Large intestine (tissue), 3 donors: ENCODE results near the gene CAPG. TPM values are rescaled to one million over a fixed set of nuclear protein-coding genes. Genes with fewer than 3 reads are reported as not detected.

Experiments
- DNase-seq, 2 donors: peaks; one replicate each; pipeline versions ENCODE4 v3.0.0 to v3.0.0-alpha.2; 2013
- H3K27ac ChIP-seq: one replicate; pipeline ENCODE4 v1.5.1; 2013; ENCODE audit warnings: low read length
- H3K27me3 ChIP-seq: 2 replicates; pipeline ENCODE4 v1.6.1; 2013; ENCODE audit warnings: low read length; ENCODE audit not compliant: control insufficient read depth, insufficient read depth
- H3K36me3 ChIP-seq: 2 replicates; pipeline ENCODE4 v1.6.1; 2013; ENCODE audit warnings: low read length; ENCODE audit not compliant: control insufficient read depth, insufficient read depth
- H3K4me1 ChIP-seq: one replicate; pipeline ENCODE4 v1.6.1; 2013; ENCODE audit warnings: low read length; ENCODE audit not compliant: control insufficient read depth, insufficient read depth
- H3K4me3 ChIP-seq: one replicate; pipeline ENCODE4 v1.5.1; 2013; ENCODE audit warnings: low read length
- H3K9me3 ChIP-seq: one replicate; pipeline ENCODE4 v1.6.1; 2013; ENCODE audit warnings: mild to moderate bottlenecking, low read depth, low read length, moderate library complexity; ENCODE audit not compliant: control insufficient read depth
- WGBS: methylation state at CpG from one replicate; pipeline ENCODE4 v1.1.5; 2013; ENCODE audit warnings: low lambda C conversion rate; ENCODE audit not compliant: insufficient coverage; 5-methylcytosine and 5-hydroxymethylcytosine counted together
- polyA plus RNA-seq: library from polyadenylated mRNA; unstranded; fragments of 120-200 nt; gene quantifications from one replicate; pipeline ENCODE4 v1.2.1, GENCODE V29; 2013

CAPG gene
- polyA plus RNA-seq, 1 donor, result 40.7 TPM

GRCh38 chr2:85430752-85431569 lies 20.8 kb upstream of the CAPG start:
- no CpG with 5 or more reads among the region's 16 CpGs for WGBS
- H3K27ac ChIP-seq, result no peak overlapping the region
- peak in 1 of 2 donors; percentile 36 for DNase-seq

GRCh38 chr2:85429924-85430289 lies 19.7 kb upstream of the CAPG start:
- H3K27ac ChIP-seq, result no peak overlapping the region
- WGBS, result no CpG with 5 or more reads among the region's 2 CpGs
- DNase-seq, result no peak
- H3K36me3 ChIP-seq, result no peaks in the 10 kb centered on the region
- H3K4me1 ChIP-seq, result peaks cover 16% of the 10 kb centered on the region
- H3K27me3 ChIP-seq, result no peaks in the 10 kb centered on the region
- H3K9me3 ChIP-seq, result no peaks in the 10 kb centered on the region
- no peak overlapping the region for H3K4me3 ChIP-seq

More at GRCh38 chr2:85430752-85431569, 20.8 kb upstream of the CAPG start:
- Histone ChIP-seq H3K27me3 (no peaks in the 10 kb centered on the region), H3K4me1 (peaks cover 22% of the 10 kb centered on the region), H3K36me3 (no peaks in the 10 kb centered on the region), H3K4me3 (no peak overlapping the region), H3K9me3 (no peaks in the 10 kb centered on the region)

GRCh38 chr2:85429213-85429923 lies 19.2 kb upstream of the CAPG start:
- Histone ChIP-seq H3K36me3 (no peaks in the 10 kb centered on the region), H3K4me1 (peaks cover 16% of the 10 kb centered on the region), H3K4me3 (no peak overlapping the region), H3K27ac (no peak overlapping the region), H3K27me3 (no peaks in the 10 kb centered on the region), H3K9me3 (no peaks in the 10 kb centered on the region)
- no CpG with 5 or more reads among the region's 12 CpGs for WGBS
- no peak for DNase-seq

GRCh38 chr2:85428343-85428881 lies 18.2 kb upstream of the CAPG start:
- no peaks in the 10 kb centered on the region for H3K27me3 ChIP-seq
- no peaks in the 10 kb centered on the region for H3K9me3 ChIP-seq
- no peak overlapping the region for H3K4me3 ChIP-seq
- DNase-seq, result no peak
- no peaks in the 10 kb centered on the region for H3K36me3 ChIP-seq
- 88% methylated on average over 4 of the region's 7 CpGs for WGBS
- no peak overlapping the region for H3K27ac ChIP-seq
- peaks cover 7% of the 10 kb centered on the region for H3K4me1 ChIP-seq

GRCh38 chr2:85427300-85427835 lies 17.2 kb upstream of the CAPG start:
- Histone ChIP-seq H3K4me3 (no peak overlapping the region), H3K9me3 (no peaks in the 10 kb centered on the region), H3K4me1 (peaks cover 5% of the 10 kb centered on the region), H3K36me3 (no peaks in the 10 kb centered on the region), H3K27ac (no peak overlapping the region), H3K27me3 (no peaks in the 10 kb centered on the region)
- DNase-seq, result no peak
- no CpG with 5 or more reads among the region's 3 CpGs for WGBS

- no CpG with 5 or more reads among the region's 3 CpGs for WGBS
- no peaks in the 10 kb centered on the region for H3K27me3 ChIP-seq
- no peak overlapping the region for H3K27ac ChIP-seq
- H3K4me1 ChIP-seq, result peaks cover 19% of the 10 kb centered on the region
- no peaks in the 10 kb centered on the region for H3K9me3 ChIP-seq
- no peak overlapping the region for H3K4me3 ChIP-seq
- H3K36me3 ChIP-seq, result no peaks in the 10 kb centered on the region
- DNase-seq, result no peak
These were observed 15.4 kb upstream of the CAPG start for GRCh38 chr2:85425588-85425987.

GRCh38 chr2:85423525-85423924 lies 13.4 kb upstream of the CAPG start:
- DNase-seq, result no peak
- WGBS, result no CpG with 5 or more reads among the region's 5 CpGs
- Histone ChIP-seq H3K27ac (no peak overlapping the region), H3K4me1 (peaks cover 36% of the 10 kb centered on the region), H3K27me3 (no peaks in the 10 kb centered on the region), H3K9me3 (no peaks in the 10 kb centered on the region), H3K4me3 (no peak overlapping the region), H3K36me3 (no peaks in the 10 kb centered on the region)

- no peak for DNase-seq
- no peaks in the 10 kb centered on the region for H3K27me3 ChIP-seq
- H3K9me3 ChIP-seq, result peaks cover 3% of the 10 kb centered on the region
- H3K4me3 ChIP-seq, result no peak overlapping the region
- peak overlapping the region; percentile 55 for H3K27ac ChIP-seq
- H3K4me1 ChIP-seq, result peaks cover 36% of the 10 kb centered on the region
- no peaks in the 10 kb centered on the region for H3K36me3 ChIP-seq
- WGBS, result no CpG with 5 or more reads among the region's 2 CpGs
These were observed 11.9 kb upstream of the CAPG start for GRCh38 chr2:85422072-85422457.

GRCh38 chr2:85421260-85422071 lies 11.3 kb upstream of the CAPG start:
- H3K4me1 ChIP-seq, result peaks cover 36% of the 10 kb centered on the region
- peak overlapping the region; percentile 55 for H3K27ac ChIP-seq
- H3K4me3 ChIP-seq, result no peak overlapping the region
- WGBS, result 29% methylated on average over 4 of the region's 13 CpGs
- H3K36me3 ChIP-seq, result no peaks in the 10 kb centered on the region
- no peaks in the 10 kb centered on the region for H3K27me3 ChIP-seq
- peak in 1 of 2 donors; percentile 74 for DNase-seq
- peaks cover 3% of the 10 kb centered on the region for H3K9me3 ChIP-seq
